Measurements from ENCODE around the gene YDJC. TPM values are rescaled to one million over a fixed set of nuclear protein-coding genes. Genes with fewer than 3 reads are reported as not detected.

The YDJC gene
- total and polyA plus RNA-seq, 8 donors: 8.1 to 75.3 (median 38.1) TPM

DNA sequence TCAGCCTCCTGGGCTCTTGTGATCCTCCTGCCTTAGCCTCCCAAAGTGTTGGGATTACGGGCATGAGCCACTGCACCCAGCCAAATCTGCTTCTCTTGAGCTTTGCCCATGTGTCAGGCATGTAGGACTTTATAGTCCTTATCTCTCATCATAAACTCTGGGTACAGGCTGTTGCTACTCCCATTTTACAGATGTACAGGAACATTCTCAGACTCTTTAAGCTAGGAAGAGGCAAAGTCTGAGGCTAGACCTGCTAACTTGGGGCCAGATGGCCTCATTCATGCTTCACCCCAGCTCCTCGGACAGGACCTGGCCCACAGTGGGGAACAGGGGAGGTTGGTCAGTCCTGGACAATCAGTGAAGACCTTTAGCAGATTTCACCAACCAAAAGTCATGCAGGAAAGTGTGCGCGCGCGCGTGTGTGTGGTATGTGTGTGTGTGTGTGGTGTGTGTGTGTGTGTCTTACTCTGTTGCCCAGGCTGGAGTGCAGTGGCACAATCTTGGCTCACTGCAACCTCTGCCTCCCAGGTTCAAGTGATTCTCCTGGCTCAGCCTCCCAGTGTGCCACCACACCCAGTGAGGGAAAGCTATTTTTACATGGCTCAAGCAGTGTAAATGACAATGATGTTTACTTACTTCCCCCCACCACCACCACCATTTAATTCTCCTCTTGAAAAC lies 23.8 kb downstream of the YDJC start:
- H3K4me3 ChIP-seq: no peak overlapping the region
- WGBS, 5 donors: 94 to 99% (median 98%) methylated on average over 7 of the region's 7 CpGs
- TF ChIP-seq, protein P1, sequence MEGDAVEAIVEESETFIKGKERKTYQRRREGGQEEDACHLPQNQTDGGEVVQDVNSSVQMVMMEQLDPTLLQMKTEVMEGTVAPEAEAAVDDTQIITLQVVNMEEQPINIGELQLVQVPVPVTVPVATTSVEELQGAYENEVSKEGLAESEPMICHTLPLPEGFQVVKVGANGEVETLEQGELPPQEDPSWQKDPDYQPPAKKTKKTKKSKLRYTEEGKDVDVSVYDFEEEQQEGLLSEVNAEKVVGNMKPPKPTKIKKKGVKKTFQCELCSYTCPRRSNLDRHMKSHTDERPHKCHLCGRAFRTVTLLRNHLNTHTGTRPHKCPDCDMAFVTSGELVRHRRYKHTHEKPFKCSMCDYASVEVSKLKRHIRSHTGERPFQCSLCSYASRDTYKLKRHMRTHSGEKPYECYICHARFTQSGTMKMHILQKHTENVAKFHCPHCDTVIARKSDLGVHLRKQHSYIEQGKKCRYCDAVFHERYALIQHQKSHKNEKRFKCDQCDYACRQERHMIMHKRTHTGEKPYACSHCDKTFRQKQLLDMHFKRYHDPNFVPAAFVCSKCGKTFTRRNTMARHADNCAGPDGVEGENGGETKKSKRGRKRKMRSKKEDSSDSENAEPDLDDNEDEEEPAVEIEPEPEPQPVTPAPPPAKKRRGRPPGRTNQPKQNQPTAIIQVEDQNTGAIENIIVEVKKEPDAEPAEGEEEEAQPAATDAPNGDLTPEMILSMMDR (IDR thresholded peaks at IDR 0.05): no peak
- TF ChIP-seq POLR2AphosphoS5 (IDR thresholded peaks at IDR 0.05) (no peak), POLR2A (IDR thresholded peaks at IDR 0.05) (no peak), EP300 (IDR thresholded peaks at IDR 0.05) (no peak)
- intact Hi-C loops (cut with DNase I; ENCODE audit: low total_unique reads): no loop called here
- H3K36me3 ChIP-seq: peaks cover 3 to 22% (median 13%) of the 10 kb centered on the region in 4 donors
- H3K9me3 ChIP-seq: no peaks in the 10 kb centered on the region
- H3K4me1 ChIP-seq: peaks cover 0 to 43% (median 19%) of the 10 kb centered on the region in 4 donors
- DNase-seq: no peak
- H3K27me3 ChIP-seq: no peaks in the 10 kb centered on the region
- H3K27ac ChIP-seq: no peak overlapping the region

DNA sequence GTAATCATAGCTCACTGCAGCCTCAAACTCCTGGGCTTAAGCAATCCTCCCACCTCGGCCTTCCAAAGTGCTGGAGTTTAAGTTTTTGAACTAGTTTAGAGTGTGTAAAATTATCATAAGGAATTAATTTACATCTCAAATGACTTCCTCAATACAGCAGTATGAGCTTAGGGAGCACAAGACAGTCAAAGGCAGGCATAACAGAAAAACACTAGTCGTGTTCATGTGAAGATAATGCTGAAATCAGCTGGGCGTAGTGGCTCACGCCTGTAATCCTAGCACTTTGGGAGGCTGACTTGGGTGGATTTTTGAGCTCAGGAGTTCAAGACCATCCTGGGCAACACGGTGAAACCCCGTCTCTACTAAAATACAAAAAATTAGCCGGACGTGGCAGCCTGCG lies 25.8 kb downstream of the YDJC start:
- intact Hi-C loops (cut with DNase I; ENCODE audit: low total_unique reads): no loop called here
- 80 to 91% (median 85%) methylated on average over 9 of the region's 9 CpGs for WGBS, 5 donors
- H3K36me3 ChIP-seq: peaks cover 0 to 10% (median 2%) of the 10 kb centered on the region in 4 donors

DNA sequence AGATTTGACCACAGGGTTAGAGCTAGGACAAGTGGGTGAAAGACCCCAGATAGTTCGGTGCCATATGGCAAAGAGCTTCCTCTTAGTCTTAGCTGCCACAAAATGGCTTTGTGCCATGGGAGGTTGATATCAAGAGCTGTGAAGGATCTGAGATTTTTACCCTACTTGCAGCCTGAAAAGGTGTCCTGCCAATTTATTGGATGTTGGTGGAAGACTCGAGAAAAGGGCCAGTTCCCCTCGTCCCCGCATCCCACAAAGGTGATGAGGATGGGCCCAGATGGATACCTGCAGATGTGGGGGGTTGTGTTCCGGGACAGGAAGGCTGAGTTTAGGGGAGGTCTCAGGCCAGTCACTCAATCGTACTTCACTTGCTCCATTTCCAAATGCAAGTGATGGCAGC lies 27.2 kb downstream of the YDJC start:
- Histone ChIP-seq H3K27ac (no peak overlapping the region), H3K9me3 (no peaks in the 10 kb centered on the region), H3K4me3 (no peak overlapping the region), H3K4me1 (peaks cover 0 to 52% (median 30%) of the 10 kb centered on the region in 4 donors), H3K36me3 (peaks cover 0 to 8% (median 2%) of the 10 kb centered on the region in 4 donors), H3K27me3 (no peaks in the 10 kb centered on the region)
- TF ChIP-seq POLR2AphosphoS5 (IDR thresholded peaks at IDR 0.05) (no peak), EP300 (IDR thresholded peaks at IDR 0.05) (no peak), POLR2A (IDR thresholded peaks at IDR 0.05) (no peak)
- TF ChIP-seq, protein P1 (IDR thresholded peaks at IDR 0.05): no peak
- 91 to 94% (median 92%) methylated on average over 6 of the region's 6 CpGs for WGBS, 5 donors
- DNase-seq: no peak
- intact Hi-C loops (cut with DNase I; ENCODE audit: low total_unique reads): no loop called here

More for the DNA sequence above, 25.8 kb downstream of the YDJC start:
- no peak overlapping the region for H3K4me3 ChIP-seq
- H3K9me3 ChIP-seq: no peaks in the 10 kb centered on the region
- peaks cover 0 to 57% (median 26%) of the 10 kb centered on the region in 4 donors for H3K4me1 ChIP-seq
- no peak for DNase-seq
- no peak overlapping the region for H3K27ac ChIP-seq
- TF ChIP-seq POLR2AphosphoS5 (IDR thresholded peaks at IDR 0.05) (no peak), EP300 (IDR thresholded peaks at IDR 0.05) (no peak), POLR2A (IDR thresholded peaks at IDR 0.05) (no peak)
- TF ChIP-seq, protein P1 (IDR thresholded peaks at IDR 0.05): no peak
- no peaks in the 10 kb centered on the region for H3K27me3 ChIP-seq

DNA sequence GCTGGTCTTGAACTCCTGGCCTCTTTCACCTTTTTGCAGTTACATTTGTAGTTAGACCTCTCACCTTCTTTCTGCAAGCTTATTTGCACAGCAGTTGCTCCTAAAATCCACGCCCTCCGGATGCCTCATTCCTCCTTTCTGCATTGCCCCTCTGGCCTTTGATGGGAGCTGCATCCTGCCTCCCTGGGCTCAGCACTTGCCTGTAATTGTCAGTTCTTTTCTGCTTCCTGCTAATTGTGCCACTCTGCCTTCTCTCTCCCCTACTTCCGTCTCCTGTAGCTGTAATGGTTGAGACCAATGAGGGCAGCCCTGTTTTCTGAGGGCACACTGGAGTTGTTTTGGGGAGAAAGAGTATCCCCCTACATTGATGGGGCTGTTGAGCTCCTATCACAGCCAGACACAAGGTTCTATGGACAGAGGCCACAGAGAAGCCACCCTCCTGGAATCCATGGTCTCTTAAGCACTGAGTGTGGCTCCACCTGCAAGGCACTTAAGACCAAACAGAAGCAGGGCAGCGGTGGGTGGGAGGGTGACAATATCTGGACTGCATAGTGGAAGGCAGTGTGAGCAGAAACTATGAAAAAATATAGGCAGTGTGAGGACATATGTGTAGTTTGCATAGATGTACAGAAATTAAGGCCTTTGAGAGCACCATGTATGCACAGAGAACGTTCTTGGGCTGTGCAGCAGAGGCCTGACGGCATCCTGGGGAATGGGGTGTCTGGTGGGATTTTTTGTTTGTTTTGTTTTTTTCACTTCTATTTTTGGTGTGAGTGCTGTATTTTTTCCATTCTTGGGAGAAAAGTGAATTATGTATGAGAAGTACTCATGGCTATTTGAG lies 30.5 kb downstream of the YDJC start:
- no peak for DNase-seq
- TF ChIP-seq, protein P1 (IDR thresholded peaks at IDR 0.05): no peak
- TF ChIP-seq POLR2AphosphoS5 (IDR thresholded peaks at IDR 0.05) (no peak), EP300 (IDR thresholded peaks at IDR 0.05) (no peak), POLR2A (IDR thresholded peaks at IDR 0.05) (no peak)
- Histone ChIP-seq H3K4me3 (no peak overlapping the region), H3K27me3 (no peaks in the 10 kb centered on the region), H3K27ac (no peak overlapping the region), H3K4me1 (peaks cover 0 to 34% (median 17%) of the 10 kb centered on the region in 4 donors), H3K36me3 (peaks cover 14 to 40% (median 34%) of the 10 kb centered on the region in 4 donors), H3K9me3 (no peaks in the 10 kb centered on the region)
- intact Hi-C loops (cut with DNase I; ENCODE audit: low total_unique reads): no loop called here
- 81 to 89% (median 83%) methylated on average over 6 of the region's 6 CpGs for WGBS, 5 donors
